ENCODE measurements around the gene OPCML. TPM values are rescaled to one million over a fixed set of nuclear protein-coding genes. Genes with fewer than 3 reads are reported as not detected.

The OPCML gene
- total RNA-seq, 1 experiment from 2014 or later, result not detected

GRCh38 chr11:132839236-132839945 lies 692.9 kb downstream of the OPCML start:
- H3K36me3 ChIP-seq (ENCODE audit: control insufficient read depth, insufficient read depth, low read length), result no peaks in the 10 kb centered on the region
- peaks cover 11% of the 10 kb centered on the region for H3K9me3 Mint-ChIP-seq (ENCODE audit: unreplicated experiment)
- H3K4me1 ChIP-seq, result no peaks in the 10 kb centered on the region
- H3K9me3 ChIP-seq, result no peaks in the 10 kb centered on the region
- no peak overlapping the region for H3K27ac Mint-ChIP-seq (ENCODE audit: unreplicated experiment)
- CTCF ChIA-PET, result no interaction called here
- no peak for TF ChIP-seq CTCF (IDR thresholded peaks at IDR 0.05; ENCODE audit: insufficient read depth in 1 of 2, low read depth in 1 of 2, low read length in 1 of 2, severe bottlenecking in 1 of 2, unreplicated experiment in 1 of 2)
- H3K4me3 ChIP-seq (ENCODE audit: low read depth, low read length), result no peak overlapping the region
- no peak for DNase-seq
- no peaks in the 10 kb centered on the region for H3K27me3 ChIP-seq (replicated peaks; ENCODE audit: control insufficient read depth, insufficient read depth, low read length)
- intact Hi-C loops (cut with micrococcal nuclease; ENCODE audit: unreplicated experiment), result no loop called here
- peaks cover 15% of the 10 kb centered on the region for H3K27me3 Mint-ChIP-seq (ENCODE audit: insufficient read depth, unreplicated experiment)
- no peaks in the 10 kb centered on the region for H3K4me1 Mint-ChIP-seq (ENCODE audit: low read depth, unreplicated experiment)
- no TSS peak for BruUV-seq (replicated peaks)
- no peaks in the 10 kb centered on the region for H3K36me3 Mint-ChIP-seq (ENCODE audit: insufficient read depth, unreplicated experiment)
- H3K4me3 Mint-ChIP-seq (ENCODE audit: unreplicated experiment), result no peak overlapping the region
- POLR2A ChIA-PET, result no interaction called here

- no peaks in the 10 kb centered on the region for H3K36me3 Mint-ChIP-seq (ENCODE audit: insufficient read depth, unreplicated experiment)
- no peak overlapping the region for H3K4me3 Mint-ChIP-seq (ENCODE audit: unreplicated experiment)
- no TSS peak for BruUV-seq (replicated peaks)
- no peak for DNase-seq
- no peaks in the 10 kb centered on the region for H3K36me3 ChIP-seq (ENCODE audit: control insufficient read depth, insufficient read depth, low read length)
- no peaks in the 10 kb centered on the region for H3K4me1 ChIP-seq
- H3K27me3 ChIP-seq (replicated peaks; ENCODE audit: control insufficient read depth, insufficient read depth, low read length), result no peaks in the 10 kb centered on the region
- ChIA-PET CTCF (no interaction called here), POLR2A (no interaction called here)
- no peak overlapping the region for H3K27ac Mint-ChIP-seq (ENCODE audit: unreplicated experiment)
- intact Hi-C loops (cut with micrococcal nuclease; ENCODE audit: unreplicated experiment), result no loop called here
- peaks cover 11% of the 10 kb centered on the region for H3K9me3 Mint-ChIP-seq (ENCODE audit: unreplicated experiment)
- no peaks in the 10 kb centered on the region for H3K9me3 ChIP-seq
- H3K4me3 ChIP-seq (ENCODE audit: low read depth, low read length), result no peak overlapping the region
- TF ChIP-seq CTCF (IDR thresholded peaks at IDR 0.05; ENCODE audit: insufficient read depth in 1 of 2, low read depth in 1 of 2, low read length in 1 of 2, severe bottlenecking in 1 of 2, unreplicated experiment in 1 of 2), result no peak
- H3K4me1 Mint-ChIP-seq (ENCODE audit: low read depth, unreplicated experiment), result no peaks in the 10 kb centered on the region
- H3K27me3 Mint-ChIP-seq (ENCODE audit: insufficient read depth, unreplicated experiment), result peaks cover 12% of the 10 kb centered on the region
Measured at GRCh38 chr11:132838627-132839026, 693.7 kb downstream of the OPCML start.

GRCh38 chr11:132831272-132831671 lies 701.0 kb downstream of the OPCML start:
- no peaks in the 10 kb centered on the region for H3K36me3 Mint-ChIP-seq (ENCODE audit: insufficient read depth, unreplicated experiment)
- ChIA-PET POLR2A (no interaction called here), CTCF (no interaction called here)
- no peaks in the 10 kb centered on the region for H3K36me3 ChIP-seq (ENCODE audit: control insufficient read depth, insufficient read depth, low read length)
- H3K4me3 Mint-ChIP-seq (ENCODE audit: unreplicated experiment), result no peak overlapping the region
- no peak overlapping the region for H3K27ac Mint-ChIP-seq (ENCODE audit: unreplicated experiment)
- no peaks in the 10 kb centered on the region for H3K9me3 ChIP-seq
- no peak for DNase-seq
- peaks cover 1% of the 10 kb centered on the region for H3K9me3 Mint-ChIP-seq (ENCODE audit: unreplicated experiment)
- H3K27me3 ChIP-seq (replicated peaks; ENCODE audit: control insufficient read depth, insufficient read depth, low read length), result no peaks in the 10 kb centered on the region
- intact Hi-C loops (cut with micrococcal nuclease; ENCODE audit: unreplicated experiment), result no loop called here
- no peaks in the 10 kb centered on the region for H3K4me1 Mint-ChIP-seq (ENCODE audit: low read depth, unreplicated experiment)
- H3K27me3 Mint-ChIP-seq (ENCODE audit: insufficient read depth, unreplicated experiment), result peaks cover 9% of the 10 kb centered on the region
- no peak for TF ChIP-seq CTCF (IDR thresholded peaks at IDR 0.05; ENCODE audit: insufficient read depth in 1 of 2, low read depth in 1 of 2, low read length in 1 of 2, severe bottlenecking in 1 of 2, unreplicated experiment in 1 of 2)
- H3K4me3 ChIP-seq (ENCODE audit: low read depth, low read length), result no peak overlapping the region
- BruUV-seq (replicated peaks), result no TSS peak
- H3K4me1 ChIP-seq, result no peaks in the 10 kb centered on the region
